Prostate gland (tissue), 2 donors: ENCODE data around the gene CTNND2. TPM values are rescaled to one million over a fixed set of nuclear protein-coding genes. Genes with fewer than 3 reads are reported as not detected.

Experiments used
- DNase-seq: peaks from one replicate; pipeline ENCODE4 v3.0.0-alpha.2; 2019; ENCODE audit warnings: low spot score
- H3K27ac ChIP-seq, 2 donors: fragments of 200-600 bp; sonication (generic); 2 replicates each; pipeline ENCODE4 v1.5.1; 2017 to 2019
- H3K27me3 ChIP-seq: fragments of 200-600 bp; sonication (generic); replicated peaks from 2 replicates; pipeline ENCODE4 v1.5.1; 2019; ENCODE audit not compliant: insufficient read depth
- H3K36me3 ChIP-seq, 2 donors: fragments of 200-600 bp; sonication (generic); 1 replicate in 1 of 2; 2 replicates in 1 of 2; pipeline versions ENCODE4 v1.5.1 to v1.8.1; 2017 to 2019
- H3K4me1 ChIP-seq: fragments of 200-600 bp; sonication (generic); replicated peaks from 2 replicates; pipeline ENCODE4 v1.5.1; 2019
- H3K4me3 ChIP-seq, 2 donors: fragments of 200-600 bp; sonication (generic); 2 replicates each; pipeline ENCODE4 v1.5.1; 2017 to 2019
- H3K9me3 ChIP-seq: fragments of 200-600 bp; sonication (generic); 2 replicates; pipeline ENCODE4 v1.5.1; 2017
- POLR2A ChIP-seq: fragments of 450-650 bp; IDR thresholded peaks from one replicate; pipeline ENCODE4 v1.6.1; 2016; ENCODE audit warnings: antibody characterized with exemption, mild to moderate bottlenecking
- POLR2AphosphoS5 ChIP-seq: sonication (generic); formaldehyde crosslinking; IDR thresholded peaks from one replicate; pipeline ENCODE4 v1.6.1; 2017; ENCODE audit warnings: antibody characterized with exemption
- WGBS: methylation state at CpG from one replicate; pipeline ENCODE4 v1.1.5; 2018; 5-methylcytosine and 5-hydroxymethylcytosine counted together
- intact Hi-C: fragments of 100-400 bp; cut with DNase I; formaldehyde crosslinking; loops from one replicate; pipeline ENCODE4 v1.14.2; 2022
- total RNA-seq, 2 donors: library from RNA; depleted of rRNA; stranded (reverse); fragments of >200 nt; gene quantifications; one replicate each; pipeline ENCODE4 v1.1.0, GENCODE V29; 2016
- TF ChIP-seq, protein P1 (sequence below), 4 experiments: fragments of 200-600 bp in 2 of 4; fragments of 450-650 bp in 2 of 4; sonication (generic) in 2 of 4; IDR thresholded peaks; 1 replicate in 3 of 4; 2 replicates in 1 of 4; pipeline ENCODE4 v1.5.1; 2016 to 2019; ENCODE audit warnings: antibody characterized with exemption in 4 of 4, mild to moderate bottlenecking in 2 of 4, moderate library complexity in 2 of 4

CTNND2 gene
- total RNA-seq, 2 donors from 2014 or later: 5.5 to 11.2 TPM

DNA sequence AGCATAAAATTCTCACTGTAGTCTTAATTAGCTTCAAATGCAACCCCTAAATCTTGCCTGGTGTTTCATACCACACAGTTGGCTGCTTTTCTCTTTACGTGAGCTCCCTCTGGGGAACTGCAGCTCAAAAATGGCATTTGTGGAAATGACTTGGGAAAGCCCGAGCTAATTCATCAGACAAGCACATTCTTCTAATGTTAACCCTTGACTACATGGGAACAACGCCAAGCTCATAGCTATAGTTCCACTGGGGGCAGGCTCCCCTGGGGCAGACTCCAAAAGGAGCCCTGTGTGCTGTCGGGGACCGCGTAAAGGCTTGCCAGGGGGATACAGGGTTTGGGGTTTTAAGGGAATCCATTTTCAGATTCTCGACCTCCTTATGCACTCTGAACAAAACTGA, 841.8 kb downstream of the CTNND2 start:
- no peaks in the 10 kb centered on the region for H3K9me3 ChIP-seq
- WGBS: 40% methylated on average over 7 of the region's 7 CpGs
- no peaks in the 10 kb centered on the region for H3K36me3 ChIP-seq
- H3K27me3 ChIP-seq: no peaks in the 10 kb centered on the region
- H3K4me1 ChIP-seq: no peaks in the 10 kb centered on the region
- no peak for DNase-seq
- TF ChIP-seq POLR2A (no peak), POLR2AphosphoS5 (no peak)
- TF ChIP-seq, protein P1, sequence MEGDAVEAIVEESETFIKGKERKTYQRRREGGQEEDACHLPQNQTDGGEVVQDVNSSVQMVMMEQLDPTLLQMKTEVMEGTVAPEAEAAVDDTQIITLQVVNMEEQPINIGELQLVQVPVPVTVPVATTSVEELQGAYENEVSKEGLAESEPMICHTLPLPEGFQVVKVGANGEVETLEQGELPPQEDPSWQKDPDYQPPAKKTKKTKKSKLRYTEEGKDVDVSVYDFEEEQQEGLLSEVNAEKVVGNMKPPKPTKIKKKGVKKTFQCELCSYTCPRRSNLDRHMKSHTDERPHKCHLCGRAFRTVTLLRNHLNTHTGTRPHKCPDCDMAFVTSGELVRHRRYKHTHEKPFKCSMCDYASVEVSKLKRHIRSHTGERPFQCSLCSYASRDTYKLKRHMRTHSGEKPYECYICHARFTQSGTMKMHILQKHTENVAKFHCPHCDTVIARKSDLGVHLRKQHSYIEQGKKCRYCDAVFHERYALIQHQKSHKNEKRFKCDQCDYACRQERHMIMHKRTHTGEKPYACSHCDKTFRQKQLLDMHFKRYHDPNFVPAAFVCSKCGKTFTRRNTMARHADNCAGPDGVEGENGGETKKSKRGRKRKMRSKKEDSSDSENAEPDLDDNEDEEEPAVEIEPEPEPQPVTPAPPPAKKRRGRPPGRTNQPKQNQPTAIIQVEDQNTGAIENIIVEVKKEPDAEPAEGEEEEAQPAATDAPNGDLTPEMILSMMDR (IDR thresholded peaks at IDR 0.05): no peak
- no peak overlapping the region for H3K4me3 ChIP-seq
- no peak overlapping the region for H3K27ac ChIP-seq
- intact Hi-C loops: no loop called here

DNA sequence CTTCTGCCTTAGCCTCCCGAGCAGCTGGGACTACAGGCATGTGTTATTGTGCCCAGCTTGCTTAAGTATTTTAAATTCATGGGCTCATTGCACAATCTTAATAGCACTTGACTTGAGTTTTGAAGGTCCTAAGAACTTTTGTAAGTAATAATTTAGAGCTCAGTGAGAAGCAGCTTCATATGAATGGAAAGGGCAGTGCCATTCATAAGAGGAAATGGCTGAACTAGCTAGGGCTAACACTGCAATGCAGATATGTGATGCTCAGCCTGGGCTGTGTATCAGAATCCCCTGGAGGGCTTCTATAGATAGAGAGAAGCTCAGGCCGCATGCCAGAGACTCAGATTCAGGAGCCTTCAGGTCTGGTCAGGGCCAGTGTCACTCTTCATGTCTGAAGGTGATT, 847.7 kb downstream of the CTNND2 start:
- Histone ChIP-seq H3K9me3 (no peaks in the 10 kb centered on the region), H3K4me1 (no peaks in the 10 kb centered on the region), H3K36me3 (no peaks in the 10 kb centered on the region), H3K27me3 (no peaks in the 10 kb centered on the region), H3K27ac (no peak overlapping the region), H3K4me3 (no peak overlapping the region)
- TF ChIP-seq POLR2A: no peak
- no peak for TF ChIP-seq POLR2AphosphoS5
- TF ChIP-seq, protein P1 (IDR thresholded peaks at IDR 0.05): no peak
- no peak for DNase-seq
- intact Hi-C loops: no loop called here
- 92% methylated on average over 2 of the region's 2 CpGs for WGBS

DNA sequence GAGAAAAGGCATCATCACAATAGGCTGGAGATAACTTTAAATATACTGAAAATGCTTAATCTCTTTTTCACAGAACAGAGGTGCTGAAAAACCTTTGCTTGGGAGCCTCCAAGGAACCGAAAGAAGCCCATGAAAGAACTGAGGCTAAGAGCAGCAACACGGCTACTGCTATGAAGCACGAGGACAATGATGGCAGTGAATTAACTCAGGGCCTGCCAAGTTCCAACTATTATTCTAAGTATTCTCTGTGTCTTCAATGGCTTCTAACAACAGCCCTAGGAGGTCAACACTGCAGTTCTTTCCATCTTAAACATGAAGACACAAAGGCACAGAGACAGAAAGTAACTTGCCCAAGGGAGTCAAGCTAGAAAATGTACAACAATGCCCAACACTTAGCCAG, 850.2 kb downstream of the CTNND2 start:
- TF ChIP-seq, protein P1 (IDR thresholded peaks at IDR 0.05): no peak
- no peak for TF ChIP-seq POLR2A
- TF ChIP-seq POLR2AphosphoS5: no peak
- no peaks in the 10 kb centered on the region for H3K4me1 ChIP-seq
- DNase-seq: no peak
- 70% methylated on average over 3 of the region's 3 CpGs for WGBS
- intact Hi-C loops: no loop called here
- H3K4me3 ChIP-seq: no peak overlapping the region
- no peak overlapping the region for H3K27ac ChIP-seq
- H3K9me3 ChIP-seq: no peaks in the 10 kb centered on the region
- H3K27me3 ChIP-seq: no peaks in the 10 kb centered on the region
- H3K36me3 ChIP-seq: no peaks in the 10 kb centered on the region

DNA sequence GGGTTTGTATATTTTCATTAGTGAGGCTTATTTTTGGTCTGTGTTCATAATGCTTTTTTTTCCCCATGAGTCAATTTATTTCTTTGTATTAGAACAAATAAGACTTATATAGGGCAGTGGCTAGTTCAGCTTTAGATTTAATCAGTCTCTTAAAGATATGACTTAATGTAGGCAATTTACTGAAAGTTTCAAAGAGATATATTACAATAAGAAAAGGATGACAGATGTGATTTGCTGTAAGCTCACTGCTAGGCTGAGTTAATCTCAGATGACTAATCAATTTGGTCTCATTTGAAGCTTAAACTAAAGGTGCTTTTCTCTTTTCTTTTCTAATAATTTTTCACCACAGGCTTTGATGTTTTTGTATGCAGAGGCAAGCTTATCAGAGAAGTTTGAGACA, 851.4 kb downstream of the CTNND2 start:
- DNase-seq: no peak
- no peak overlapping the region for H3K27ac ChIP-seq
- TF ChIP-seq POLR2AphosphoS5 (no peak), POLR2A (no peak)
- TF ChIP-seq, protein P1 (IDR thresholded peaks at IDR 0.05): no peak
- no peaks in the 10 kb centered on the region for H3K36me3 ChIP-seq
- no peak overlapping the region for H3K4me3 ChIP-seq
- intact Hi-C loops: no loop called here
- no peaks in the 10 kb centered on the region for H3K27me3 ChIP-seq
- no peaks in the 10 kb centered on the region for H3K4me1 ChIP-seq
- no peaks in the 10 kb centered on the region for H3K9me3 ChIP-seq

DNA sequence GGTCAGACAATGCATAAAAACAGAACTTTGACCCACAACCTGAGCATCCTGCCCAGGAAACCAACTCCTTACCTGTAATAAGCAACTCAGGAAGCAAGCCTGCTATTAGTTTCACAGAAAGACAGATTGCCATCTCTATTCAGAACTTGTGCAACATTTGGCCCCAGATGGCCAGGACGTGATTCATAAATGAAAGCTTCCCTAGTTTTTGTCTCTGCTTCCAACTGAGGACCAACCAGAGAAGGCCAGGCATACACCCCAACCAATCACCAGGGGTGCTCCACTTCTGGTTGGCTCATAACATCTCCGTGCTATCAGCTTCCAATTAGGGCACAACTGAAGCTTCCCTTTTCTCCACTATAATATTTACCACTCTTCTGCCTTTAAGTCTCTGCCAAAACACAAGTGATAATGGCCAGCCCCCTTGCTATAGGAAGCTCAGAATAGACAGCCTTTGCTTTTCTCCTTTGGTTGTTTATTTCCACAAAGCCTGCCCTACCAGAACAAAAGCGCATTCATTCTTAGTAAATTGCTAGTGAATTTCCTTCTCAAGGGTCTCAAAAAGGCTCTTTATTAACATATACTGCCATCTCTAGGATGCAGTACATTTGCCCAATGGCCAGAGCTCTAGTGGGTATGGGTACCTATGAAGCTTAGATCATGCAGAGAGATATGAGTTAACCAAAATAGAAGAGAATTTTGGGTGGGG, 853.5 kb downstream of the CTNND2 start:
- intact Hi-C loops: no loop called here
- no peaks in the 10 kb centered on the region for H3K27me3 ChIP-seq
- no peak for TF ChIP-seq POLR2AphosphoS5
- no peak for TF ChIP-seq POLR2A
- TF ChIP-seq, protein P1 (IDR thresholded peaks at IDR 0.05): no peak
- no peak overlapping the region for H3K27ac ChIP-seq
- H3K4me3 ChIP-seq: no peak overlapping the region
- no peak for DNase-seq
- H3K9me3 ChIP-seq: no peaks in the 10 kb centered on the region
- WGBS: 71% methylated on average over 3 of the region's 3 CpGs
- no peaks in the 10 kb centered on the region for H3K36me3 ChIP-seq
- H3K4me1 ChIP-seq: no peaks in the 10 kb centered on the region
